ENCODE measurements around the gene UMAD1. TPM values are rescaled to one million over a fixed set of nuclear protein-coding genes. Genes with fewer than 3 reads are reported as not detected.

UMAD1 gene
- total and polyA plus RNA-seq, 2 of the 13 experiments (the other 11 are each of a cell fraction or from before 2014, with no cell fraction given) = 16.8 to 17.6 TPM

DNA sequence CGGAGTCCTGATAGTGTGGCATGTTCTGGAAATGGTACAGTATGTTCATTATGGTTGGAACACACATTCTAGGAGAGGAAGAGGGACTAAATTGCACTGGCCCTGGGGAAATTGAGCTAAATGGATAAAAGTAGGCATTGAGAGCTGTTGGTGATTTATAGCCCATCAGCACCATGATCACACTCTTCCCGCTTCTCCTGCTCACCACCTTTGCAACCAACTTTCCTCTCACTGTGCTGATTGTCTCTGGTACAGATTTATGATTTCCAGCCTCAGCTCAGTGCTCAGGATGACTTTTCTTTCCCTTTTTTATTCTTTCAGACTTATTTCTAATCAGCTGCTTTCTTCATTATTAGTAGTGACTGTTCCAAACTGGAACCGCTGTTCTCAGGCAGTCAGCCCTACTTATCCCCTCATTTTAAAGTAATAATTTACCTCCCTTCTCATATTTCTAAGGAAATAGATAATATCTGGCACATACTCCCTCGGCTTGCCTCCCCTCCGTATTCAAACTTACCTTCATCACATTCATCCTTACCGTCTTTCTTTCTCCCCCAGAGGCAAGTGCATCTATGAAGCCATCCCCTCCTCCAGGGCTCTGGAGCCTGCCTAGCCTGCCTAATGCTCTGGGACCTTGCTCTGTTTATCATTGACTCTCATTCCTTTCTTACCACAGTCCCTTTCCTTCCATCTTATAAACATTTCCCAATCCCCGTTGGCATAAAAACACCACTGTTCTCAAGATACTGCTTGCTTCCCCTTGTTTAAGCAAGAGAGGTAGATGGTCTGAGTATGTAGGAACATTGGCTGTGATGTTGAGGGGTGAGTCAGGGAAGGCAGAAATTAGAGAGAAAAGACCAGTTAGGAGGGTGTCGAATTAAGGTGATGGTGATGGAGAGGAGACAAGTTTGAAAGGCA, 129.4 kb downstream of the UMAD1 start:
- no peak for ATAC-seq
- POLR2A ChIA-PET = no interaction called here
- in situ Hi-C loops (cut with HindIII; ENCODE audit: extremely low pct_ligation_motif_present, low pct_unique_long_range_greater_than_20kb) (no loop called here), intact Hi-C loops (cut with micrococcal nuclease; ENCODE audit: unreplicated experiment) (loop anchor here (10.0 kb wide), 3 partner anchors 265 to 445 kb away; no protein-coding TSS in a partner anchor)
- WGBS (ENCODE audit: low lambda C conversion rate) = 93% methylated on average over 8 of the region's 8 CpGs
- no peak for FAIRE-seq
- H3K27ac ChIP-seq (ENCODE audit: extremely low read length, insufficient read depth, low read length) = no peak overlapping the region
- H3K9me3 ChIP-seq (ENCODE audit: low read length) = no peaks in the 10 kb centered on the region
- H3K4me3 ChIP-seq (replicated peaks in 1 of 3; ENCODE audit: insufficient read depth in 1 of 3, low read depth in 2 of 3, low read length in 3 of 3) = no peak overlapping the region
- TF ChIP-seq IKZF1 (IDR thresholded peaks at IDR 0.05) = no peak
- TF ChIP-seq DMAP1 (CRISPR knock-in tag; IDR thresholded peaks at IDR 0.05) = no peak
- TF ChIP-seq SALL2 (CRISPR knock-in tag; IDR thresholded peaks at IDR 0.05) = no peak
- TF ChIP-seq PAF1 (CRISPR knock-in tag; IDR thresholded peaks at IDR 0.05) = no peak
- no peak for TF ChIP-seq ZFAT (CRISPR knock-in tag; conservative IDR thresholded peaks at IDR 0.05)
- TF ChIP-seq, protein P1, sequence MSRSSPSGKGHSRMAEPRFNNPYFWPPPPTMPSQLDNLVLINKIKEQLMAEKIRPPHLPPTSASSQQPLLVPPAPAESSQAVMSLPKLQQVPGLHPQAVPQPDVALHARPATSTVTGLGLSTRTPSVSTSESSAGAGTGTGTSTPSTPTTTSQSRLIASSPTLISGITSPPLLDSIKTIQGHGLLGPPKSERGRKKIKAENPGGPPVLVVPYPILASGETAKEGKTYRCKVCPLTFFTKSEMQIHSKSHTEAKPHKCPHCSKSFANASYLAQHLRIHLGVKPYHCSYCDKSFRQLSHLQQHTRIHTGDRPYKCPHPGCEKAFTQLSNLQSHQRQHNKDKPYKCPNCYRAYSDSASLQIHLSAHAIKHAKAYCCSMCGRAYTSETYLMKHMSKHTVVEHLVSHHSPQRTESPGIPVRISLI (CRISPR knock-in tag; IDR thresholded peaks at IDR 0.05; ENCODE audit: borderline replicate concordance) = no peak
- TF ChIP-seq SMAD9 (CRISPR knock-in tag; IDR thresholded peaks at IDR 0.05) = no peak
- TF ChIP-seq KLF9 (CRISPR knock-in tag; IDR thresholded peaks at IDR 0.05; ENCODE audit: low read depth) = no peak
- no peak for TF ChIP-seq HOXA5 (CRISPR knock-in tag; IDR thresholded peaks at IDR 0.05)
- no peak for TF ChIP-seq ZNF274 (CRISPR knock-in tag; IDR thresholded peaks at IDR 0.05)
- no peak for TF ChIP-seq ELF1 (CRISPR knock-in tag; IDR thresholded peaks at IDR 0.05)
- TF ChIP-seq, protein P2, sequence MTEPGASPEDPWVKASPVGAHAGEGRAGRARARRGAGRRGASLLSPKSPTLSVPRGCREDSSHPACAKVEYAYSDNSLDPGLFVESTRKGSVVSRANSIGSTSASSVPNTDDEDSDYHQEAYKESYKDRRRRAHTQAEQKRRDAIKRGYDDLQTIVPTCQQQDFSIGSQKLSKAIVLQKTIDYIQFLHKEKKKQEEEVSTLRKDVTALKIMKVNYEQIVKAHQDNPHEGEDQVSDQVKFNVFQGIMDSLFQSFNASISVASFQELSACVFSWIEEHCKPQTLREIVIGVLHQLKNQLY (CRISPR knock-in tag; IDR thresholded peaks at IDR 0.05) = no peak
- H3K9ac ChIP-seq (ENCODE audit: insufficient read depth, low read depth, low read length) = no peak overlapping the region
- no peaks in the 10 kb centered on the region for H3K4me1 ChIP-seq (ENCODE audit: insufficient read depth, low read length)
- BruUV-seq (replicated peaks) = no TSS peak
- no peak overlapping the region for H2AFZ ChIP-seq (ENCODE audit: low read length)
- CTCF ChIA-PET (ENCODE audit: low intra/inter-chr PET ratio, low total read pairs) = no interaction called here
- no peaks in the 10 kb centered on the region for H3K36me3 ChIP-seq (replicated peaks in 1 of 2; ENCODE audit: control insufficient read depth in 1 of 2, insufficient read depth in 2 of 2, low read length in 2 of 2)
- DNase-seq (ENCODE audit: low spot score) = no peak
- H4K20me1 ChIP-seq (ENCODE audit: insufficient read depth, low read length) = no peaks in the 10 kb centered on the region
- H3K27me3 ChIP-seq (ENCODE audit: control insufficient read depth in 1 of 2, insufficient read depth in 2 of 2, low read length in 2 of 2) = no peaks in the 10 kb centered on the region
- H3K4me2 ChIP-seq (ENCODE audit: low read depth, low read length) = no peak overlapping the region
- no peaks in the 10 kb centered on the region for H3K79me2 ChIP-seq (ENCODE audit: insufficient read depth, low read length)
